HEK293 (cell line): Measurements from ENCODE around the gene GOLT1A.

Source experiments
- YY1 ChIP-seq: fragments of 450-650 bp; formaldehyde crosslinking; IDR thresholded peaks from 2 replicates; pipeline ENCODE4 v1.5.1; 2018; ENCODE audit warnings: missing biosample characterization, missing genetic modification characterization
- ZNF292 ChIP-seq: fragments of 450-650 bp; formaldehyde crosslinking; IDR thresholded peaks from 2 replicates; pipeline ENCODE4 v1.5.1; 2016; ENCODE audit warnings: low read depth, missing biosample characterization, missing genetic modification characterization, borderline replicate concordance
- ZNF843 ChIP-seq: fragments of 450-650 bp; formaldehyde crosslinking; IDR thresholded peaks from 2 replicates; pipeline ENCODE4 v1.5.1; 2016; ENCODE audit warnings: missing biosample characterization, missing genetic modification characterization
- TF ChIP-seq, protein P1 (sequence below): fragments of 450-650 bp; formaldehyde crosslinking; IDR thresholded peaks from 2 replicates; pipeline ENCODE4 v1.5.1; 2016; ENCODE audit warnings: missing biosample characterization, missing genetic modification characterization

DNA sequence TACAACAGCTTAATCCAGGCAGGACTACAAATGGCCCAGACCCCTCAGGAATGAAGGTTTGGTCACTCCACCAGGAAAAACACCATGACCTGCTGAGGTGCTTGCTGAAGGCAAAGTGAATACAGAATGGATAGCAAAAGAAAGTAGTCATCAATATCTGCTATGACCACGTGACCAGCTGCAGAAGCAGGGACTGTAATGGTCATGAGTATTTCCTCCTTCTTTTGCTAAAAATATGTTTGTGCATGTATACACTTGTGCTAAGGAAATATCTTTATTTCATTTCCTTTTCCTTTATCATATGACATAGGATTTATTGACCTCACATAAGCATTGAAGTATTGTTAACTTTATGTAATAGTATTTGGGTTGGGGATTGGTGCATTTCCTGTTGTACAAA is 26.4 kb upstream of the GOLT1A start:
- TF ChIP-seq ZNF292 (tag by site-specific recombination) = no peak
- TF ChIP-seq, protein P1, sequence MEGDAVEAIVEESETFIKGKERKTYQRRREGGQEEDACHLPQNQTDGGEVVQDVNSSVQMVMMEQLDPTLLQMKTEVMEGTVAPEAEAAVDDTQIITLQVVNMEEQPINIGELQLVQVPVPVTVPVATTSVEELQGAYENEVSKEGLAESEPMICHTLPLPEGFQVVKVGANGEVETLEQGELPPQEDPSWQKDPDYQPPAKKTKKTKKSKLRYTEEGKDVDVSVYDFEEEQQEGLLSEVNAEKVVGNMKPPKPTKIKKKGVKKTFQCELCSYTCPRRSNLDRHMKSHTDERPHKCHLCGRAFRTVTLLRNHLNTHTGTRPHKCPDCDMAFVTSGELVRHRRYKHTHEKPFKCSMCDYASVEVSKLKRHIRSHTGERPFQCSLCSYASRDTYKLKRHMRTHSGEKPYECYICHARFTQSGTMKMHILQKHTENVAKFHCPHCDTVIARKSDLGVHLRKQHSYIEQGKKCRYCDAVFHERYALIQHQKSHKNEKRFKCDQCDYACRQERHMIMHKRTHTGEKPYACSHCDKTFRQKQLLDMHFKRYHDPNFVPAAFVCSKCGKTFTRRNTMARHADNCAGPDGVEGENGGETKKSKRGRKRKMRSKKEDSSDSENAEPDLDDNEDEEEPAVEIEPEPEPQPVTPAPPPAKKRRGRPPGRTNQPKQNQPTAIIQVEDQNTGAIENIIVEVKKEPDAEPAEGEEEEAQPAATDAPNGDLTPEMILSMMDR (tag by site-specific recombination) = no peak
- no peak for TF ChIP-seq ZNF843 (tag by site-specific recombination)
- TF ChIP-seq YY1 (tag by site-specific recombination) = no peak
